Effector memory CD8-positive, alpha-beta T cell (primary cell): ENCODE results near the gene PWWP2B.
A peak's percentile ranks its signal among the peaks of the same experiment; 100 is the strongest.

Experiments
- ATAC-seq: fragments of 150-1000 bp; cut with Tn5 transposase; replicated peaks from 2 replicates; pipeline ENCODE4 v1.10.0; 2021; ENCODE audit warnings: mild to moderate bottlenecking, moderate library complexity
- DNase-seq, 3 experiments: peaks; one replicate each; pipeline ENCODE4 v3.0.0; 2021
- H3K27ac Mint-ChIP-seq, 2 donors: one replicate each; pipeline ENCODE4 v1.8.0; 2022; ENCODE audit warnings: mild to moderate bottlenecking in 2 of 2, mixed read lengths in 2 of 2, moderate library complexity in 2 of 2
- H3K27me3 Mint-ChIP-seq, 2 donors: one replicate each; pipeline ENCODE4 v1.8.0; 2022; ENCODE audit warnings: mixed read lengths in 2 of 2
- H3K36me3 Mint-ChIP-seq: one replicate; pipeline ENCODE4 v1.8.0; 2022; ENCODE audit warnings: mild to moderate bottlenecking, moderate library complexity, mixed read lengths; ENCODE audit not compliant: insufficient read depth
- H3K4me1 Mint-ChIP-seq, 2 donors: one replicate each; pipeline ENCODE4 v1.8.0; 2022; ENCODE audit warnings: low read depth in 2 of 2, mixed read lengths in 2 of 2
- H3K4me3 Mint-ChIP-seq, 2 donors: one replicate each; pipeline ENCODE4 v1.8.0; 2022; ENCODE audit warnings: mild to moderate bottlenecking in 2 of 2, mixed read lengths in 2 of 2, moderate library complexity in 2 of 2
- H3K9me3 Mint-ChIP-seq, 2 donors: one replicate each; pipeline ENCODE4 v1.8.0; 2022; ENCODE audit warnings: mixed read lengths in 2 of 2

PWWP2B gene

GRCh38 chr10:132405463-132405991 lies 8.5 kb downstream of the PWWP2B start:
- no peak for DNase-seq
- peak overlapping the region in 1 of 2 donors; percentile 12 for H3K4me3 Mint-ChIP-seq
- H3K9me3 Mint-ChIP-seq: no peaks in the 10 kb centered on the region
- H3K36me3 Mint-ChIP-seq: peaks cover 25% of the 10 kb centered on the region
- no peak for ATAC-seq
- peaks cover 14 to 15% of the 10 kb centered on the region in 2 donors for H3K4me1 Mint-ChIP-seq
- H3K27me3 Mint-ChIP-seq: no peaks in the 10 kb centered on the region
- no peak overlapping the region for H3K27ac Mint-ChIP-seq

DNA sequence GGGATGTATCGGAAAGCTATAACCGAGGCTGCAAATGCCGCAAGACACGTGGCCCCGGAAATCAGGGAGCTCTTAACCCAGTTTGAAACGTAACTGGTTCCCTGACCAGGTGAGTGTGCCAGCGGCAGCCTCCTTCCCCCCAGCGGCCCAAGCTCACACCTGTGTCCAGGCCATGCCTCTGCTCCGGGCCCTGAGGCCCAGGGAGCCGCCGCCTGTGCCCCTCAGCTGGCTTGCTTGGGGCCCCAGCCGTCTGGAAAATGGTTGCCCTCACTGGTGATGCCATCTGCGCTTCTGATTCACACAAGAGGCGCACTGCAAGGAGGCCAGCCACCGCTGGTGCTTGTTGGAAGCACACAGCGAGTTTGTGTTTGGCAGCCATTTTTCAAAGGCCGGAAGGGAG lies 9.2 kb downstream of the PWWP2B start:
- DNase-seq (no peak), ATAC-seq (no peak)
- H3K36me3 Mint-ChIP-seq: peaks cover 25% of the 10 kb centered on the region
- peaks cover 13 to 14% of the 10 kb centered on the region in 2 donors for H3K4me1 Mint-ChIP-seq
- H3K27me3 Mint-ChIP-seq: no peaks in the 10 kb centered on the region
- H3K4me3 Mint-ChIP-seq: no peak overlapping the region
- no peak overlapping the region for H3K27ac Mint-ChIP-seq
- no peaks in the 10 kb centered on the region for H3K9me3 Mint-ChIP-seq

DNA sequence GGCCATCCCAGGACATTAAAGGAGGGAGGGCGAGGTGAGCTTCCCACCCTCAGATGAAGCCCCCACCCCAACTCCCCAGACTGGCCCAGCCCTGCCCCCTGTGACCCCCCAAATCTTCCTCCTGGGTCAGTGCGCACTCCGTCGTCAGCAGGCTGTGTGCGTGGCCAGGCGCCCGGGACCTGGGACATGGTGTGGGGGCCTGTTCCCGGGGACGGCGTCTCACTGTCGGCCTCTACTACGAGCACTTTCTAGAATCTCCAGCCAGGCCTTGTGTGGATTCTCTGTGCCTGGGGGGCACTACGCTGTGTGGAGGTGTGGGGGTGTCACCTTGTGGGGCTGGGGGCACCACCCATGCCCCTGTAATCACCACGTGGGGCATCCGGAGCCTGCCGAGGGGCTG lies 9.8 kb downstream of the PWWP2B start:
- Mint-ChIP-seq H3K36me3 (peaks cover 28% of the 10 kb centered on the region), H3K4me1 (peaks cover 13 to 14% of the 10 kb centered on the region in 2 donors), H3K27ac (no peak overlapping the region)

DNA sequence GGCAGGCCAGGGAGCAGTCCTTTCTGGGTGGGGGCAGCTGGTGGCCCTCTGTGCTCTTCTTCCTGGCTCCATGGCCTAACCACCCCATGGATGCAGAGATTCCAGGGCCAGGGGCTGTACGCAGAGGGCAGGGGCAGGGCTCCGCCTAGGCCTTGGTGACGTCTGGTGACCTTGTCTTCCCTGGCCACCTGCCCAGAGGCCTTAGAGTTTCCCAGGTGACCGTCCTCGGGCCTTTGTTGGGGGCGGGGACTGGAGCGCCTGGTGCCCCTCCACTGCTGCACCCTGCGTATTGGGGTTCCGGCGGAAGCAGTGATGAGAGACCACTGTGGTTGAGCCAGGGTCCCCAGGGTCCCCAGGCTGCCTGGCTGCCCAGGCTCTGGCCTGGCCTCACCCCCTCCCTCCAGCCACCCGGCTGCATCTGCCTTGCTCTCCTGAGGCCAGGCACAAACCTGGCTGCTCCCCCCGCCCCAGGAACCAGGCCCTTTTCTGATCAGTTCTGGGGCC lies 10.3 kb downstream of the PWWP2B start:
- Mint-ChIP-seq H3K4me3 (peak overlapping the region; percentile 41 to 69), H3K4me1 (peaks cover 13 to 14% of the 10 kb centered on the region in 2 donors), H3K36me3 (peaks cover 29% of the 10 kb centered on the region), H3K9me3 (no peaks in the 10 kb centered on the region), H3K27me3 (no peaks in the 10 kb centered on the region), H3K27ac (peak overlapping the region; percentile 6 to 35)
- DNase-seq (no peak), ATAC-seq (no peak)

More for the DNA sequence above, 9.8 kb downstream of the PWWP2B start:
- H3K4me3 Mint-ChIP-seq: no peak overlapping the region
- ATAC-seq (no peak), DNase-seq (no peak)
- H3K9me3 Mint-ChIP-seq: no peaks in the 10 kb centered on the region
- H3K27me3 Mint-ChIP-seq: no peaks in the 10 kb centered on the region

- H3K27me3 Mint-ChIP-seq: no peaks in the 10 kb centered on the region
- peak overlapping the region; percentile 6 to 35 for H3K27ac Mint-ChIP-seq
- ATAC-seq (peak; percentile 42), DNase-seq (no peak)
- H3K36me3 Mint-ChIP-seq: peaks cover 32% of the 10 kb centered on the region
- H3K4me3 Mint-ChIP-seq: peak overlapping the region; percentile 41 to 69
- H3K9me3 Mint-ChIP-seq: no peaks in the 10 kb centered on the region
- peaks cover 13 to 14% of the 10 kb centered on the region in 2 donors for H3K4me1 Mint-ChIP-seq
Observed at GRCh38 chr10:132407846-132408278, 10.9 kb downstream of the PWWP2B start.

DNA sequence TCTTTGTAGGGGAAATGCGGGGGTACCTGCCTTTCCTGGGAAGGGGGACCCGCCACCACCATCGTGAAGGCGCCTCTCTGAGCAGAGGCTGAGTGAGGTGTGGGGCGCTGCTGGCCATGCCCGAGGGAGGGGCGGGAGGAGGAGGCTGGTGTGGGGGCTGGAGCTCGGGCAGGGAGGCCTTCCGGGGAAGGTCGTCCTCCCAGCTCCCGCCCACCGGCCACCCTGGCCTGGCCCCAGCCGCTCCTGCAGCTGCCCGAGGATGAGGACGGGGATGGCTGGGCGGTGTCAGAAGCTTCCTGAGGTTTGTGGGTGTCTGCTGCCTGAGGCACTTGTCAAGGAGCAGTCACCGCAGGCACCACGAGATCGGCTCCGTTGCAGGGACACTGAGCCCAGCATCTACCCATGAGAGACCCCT lies 11.4 kb downstream of the PWWP2B start:
- peak; percentile 59 for ATAC-seq
- H3K27ac Mint-ChIP-seq: peak overlapping the region; percentile 6 to 35

DNA sequence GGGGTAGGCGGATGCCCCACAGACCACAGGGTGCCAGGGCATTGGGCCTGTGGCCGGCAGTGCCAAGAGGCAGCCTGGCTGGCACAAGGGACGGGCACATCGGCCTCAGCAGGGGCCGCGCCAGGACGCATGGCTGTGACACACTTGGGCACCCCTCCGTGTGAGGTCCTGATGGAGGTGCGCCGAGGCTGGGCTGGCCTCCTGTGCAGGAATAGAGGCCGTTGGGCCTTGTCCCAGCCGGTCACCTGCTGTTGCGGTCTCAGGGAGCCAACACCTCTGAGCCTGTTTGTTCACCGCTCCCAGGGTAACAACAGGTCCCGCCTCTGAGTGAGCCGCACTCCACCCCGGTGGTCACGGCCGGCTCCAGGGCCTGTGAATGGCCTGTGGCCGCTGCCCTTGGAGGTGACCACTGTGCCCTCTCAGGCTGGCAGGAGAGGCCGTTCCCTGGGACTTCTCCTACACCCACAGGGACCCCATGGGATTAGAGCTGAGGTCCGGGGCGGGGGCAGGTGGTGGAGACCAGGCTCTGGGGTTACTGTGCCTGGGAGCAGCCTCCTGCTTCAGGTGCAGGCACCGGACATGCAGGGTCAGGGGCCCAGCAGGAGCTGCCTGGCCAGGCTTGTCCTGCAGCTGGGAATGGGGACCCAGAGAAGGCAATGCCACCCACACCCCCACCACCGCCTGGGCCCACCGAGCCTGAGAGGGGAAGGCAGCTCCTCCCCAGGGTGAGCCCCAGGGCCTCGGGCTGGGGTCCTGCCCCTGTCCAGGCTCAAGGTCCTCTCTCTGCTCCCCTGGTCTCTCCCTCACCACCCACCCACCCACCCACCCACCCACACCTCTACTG lies 12.0 kb downstream of the PWWP2B start:
- peak overlapping the region in 1 of 2 donors; percentile 35 for H3K27ac Mint-ChIP-seq
- H3K9me3 Mint-ChIP-seq: no peaks in the 10 kb centered on the region
- peaks cover 32% of the 10 kb centered on the region for H3K36me3 Mint-ChIP-seq
- no peak overlapping the region for H3K4me3 Mint-ChIP-seq
- DNase-seq (no peak), ATAC-seq (no peak)
- H3K4me1 Mint-ChIP-seq: peaks cover 14 to 15% of the 10 kb centered on the region in 2 donors
- H3K27me3 Mint-ChIP-seq: no peaks in the 10 kb centered on the region

More for the DNA sequence above, 11.4 kb downstream of the PWWP2B start:
- peaks cover 11 to 14% of the 10 kb centered on the region in 2 donors for H3K4me1 Mint-ChIP-seq
- H3K4me3 Mint-ChIP-seq: peak overlapping the region in 1 of 2 donors; percentile 69
- H3K9me3 Mint-ChIP-seq: no peaks in the 10 kb centered on the region
- H3K36me3 Mint-ChIP-seq: peaks cover 32% of the 10 kb centered on the region
- no peak for DNase-seq
- H3K27me3 Mint-ChIP-seq: no peaks in the 10 kb centered on the region

DNA sequence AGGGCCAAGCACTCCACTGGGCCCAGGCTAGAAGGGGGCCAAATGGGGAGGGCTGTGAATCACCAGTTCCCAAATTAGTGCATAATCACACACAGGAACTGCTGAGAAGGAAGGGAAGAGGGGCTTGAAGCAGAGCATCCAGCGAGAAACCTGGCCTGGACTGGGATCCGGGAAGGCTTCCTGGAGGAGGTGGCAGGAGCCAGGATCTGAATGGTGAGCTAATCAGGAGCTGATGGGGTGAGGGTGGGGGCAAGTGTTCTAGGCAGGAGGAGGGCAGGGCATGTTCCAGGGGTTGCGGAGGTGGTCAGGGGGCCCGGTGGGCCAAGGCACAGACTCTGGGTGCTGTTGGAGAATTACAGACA lies 12.6 kb downstream of the PWWP2B start:
- DNase-seq (no peak), ATAC-seq (no peak)
- H3K9me3 Mint-ChIP-seq: no peaks in the 10 kb centered on the region
- peak overlapping the region; percentile 72 to 87 for H3K27ac Mint-ChIP-seq
- H3K4me1 Mint-ChIP-seq: peaks cover 15 to 18% of the 10 kb centered on the region in 2 donors
- peaks cover 28% of the 10 kb centered on the region for H3K36me3 Mint-ChIP-seq
- H3K4me3 Mint-ChIP-seq: no peak overlapping the region
- no peaks in the 10 kb centered on the region for H3K27me3 Mint-ChIP-seq

GRCh38 chr10:132410056-132410778 lies 13.2 kb downstream of the PWWP2B start:
- Mint-ChIP-seq H3K27ac (peak overlapping the region; percentile 72 to 87), H3K4me3 (no peak overlapping the region), H3K36me3 (peaks cover 27% of the 10 kb centered on the region), H3K4me1 (peaks cover 15 to 18% of the 10 kb centered on the region in 2 donors), H3K27me3 (no peaks in the 10 kb centered on the region), H3K9me3 (no peaks in the 10 kb centered on the region)
- DNase-seq: no peak
- ATAC-seq: no peak

DNA sequence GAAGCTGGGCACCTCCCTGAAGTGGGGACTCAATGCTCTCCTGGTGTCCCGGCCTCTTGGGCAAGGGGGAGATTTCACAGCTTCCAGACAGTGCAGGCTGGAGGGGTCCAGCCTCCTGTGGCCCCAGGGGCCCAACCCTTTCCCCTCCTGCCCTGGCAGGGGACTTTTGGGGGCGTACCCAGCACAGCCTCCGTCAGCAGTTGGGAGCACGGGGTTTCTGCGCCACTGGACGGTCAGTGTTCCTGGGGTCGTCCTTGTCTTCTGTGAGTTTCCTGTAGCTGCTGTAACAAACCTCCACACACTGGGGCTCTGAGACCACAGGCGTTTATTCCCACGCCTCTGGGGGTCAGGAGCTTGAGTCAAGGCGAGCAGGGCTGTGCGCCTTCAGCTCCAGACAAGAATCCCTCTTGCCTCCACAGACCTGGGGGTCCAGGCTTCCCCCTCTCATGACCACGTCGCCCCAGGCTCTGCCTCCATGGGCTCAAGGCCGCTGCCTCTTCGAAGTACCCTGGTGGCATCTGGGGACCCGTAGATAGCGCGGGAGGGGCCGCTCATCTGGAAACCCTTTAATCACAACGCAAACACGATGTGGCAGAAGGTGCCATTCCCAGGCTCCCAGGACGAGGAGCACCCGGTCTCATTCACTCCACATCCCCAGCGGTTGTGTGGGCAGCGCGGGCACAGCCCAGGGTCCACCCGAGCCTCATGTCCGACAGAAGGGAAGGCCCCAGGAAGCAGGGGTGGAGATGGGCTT lies 14.0 kb downstream of the PWWP2B start:
- H3K27me3 Mint-ChIP-seq: no peaks in the 10 kb centered on the region
- peaks cover 22% of the 10 kb centered on the region for H3K36me3 Mint-ChIP-seq
- H3K27ac Mint-ChIP-seq: peak overlapping the region; percentile 54 to 87
- H3K9me3 Mint-ChIP-seq: no peaks in the 10 kb centered on the region
- DNase-seq (no peak), ATAC-seq (no peak)
- peaks cover 15% of the 10 kb centered on the region in 2 donors for H3K4me1 Mint-ChIP-seq
- no peak overlapping the region for H3K4me3 Mint-ChIP-seq

DNA sequence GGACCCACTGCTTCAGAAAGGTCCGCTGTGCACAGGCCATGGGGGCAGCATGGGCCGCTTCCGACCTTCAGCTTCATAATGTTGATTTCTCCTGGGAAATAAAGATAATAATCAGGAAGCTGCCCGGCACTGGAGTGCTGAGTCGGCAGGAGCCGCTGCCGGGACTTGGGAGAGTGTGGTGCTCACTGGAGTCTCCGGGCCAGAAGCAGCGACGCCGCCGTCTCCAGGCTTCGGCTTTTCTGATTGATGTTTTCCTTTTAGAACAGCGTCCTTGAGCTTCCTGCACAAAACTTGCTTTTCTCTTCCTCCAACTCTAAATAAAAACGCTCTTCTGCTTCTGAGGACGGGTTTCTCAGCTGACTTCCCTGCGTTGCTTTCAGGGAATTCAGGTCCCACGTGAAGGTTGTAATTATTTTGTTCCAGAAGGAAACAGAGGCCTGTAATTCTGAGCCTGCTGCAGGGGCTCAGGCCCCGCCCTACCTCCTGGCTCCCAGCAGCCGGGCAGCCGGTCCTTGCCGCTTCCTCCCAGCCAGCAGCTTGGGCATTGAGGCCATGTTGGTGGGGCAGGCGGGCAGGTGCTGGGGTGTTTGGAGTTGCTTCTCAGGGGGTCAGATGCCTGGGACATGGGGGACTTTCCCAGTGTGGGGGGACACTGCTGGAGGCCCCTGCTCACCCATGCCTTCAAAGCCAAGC lies 14.7 kb downstream of the PWWP2B start:
- H3K36me3 Mint-ChIP-seq: peaks cover 19% of the 10 kb centered on the region
- ATAC-seq: no peak
- peak overlapping the region; percentile 29 to 54 for H3K27ac Mint-ChIP-seq
- H3K4me1 Mint-ChIP-seq: peaks cover 14 to 15% of the 10 kb centered on the region in 2 donors
- H3K4me3 Mint-ChIP-seq: no peak overlapping the region
- H3K9me3 Mint-ChIP-seq: no peaks in the 10 kb centered on the region
- H3K27me3 Mint-ChIP-seq: no peaks in the 10 kb centered on the region
- DNase-seq: no peak

DNA sequence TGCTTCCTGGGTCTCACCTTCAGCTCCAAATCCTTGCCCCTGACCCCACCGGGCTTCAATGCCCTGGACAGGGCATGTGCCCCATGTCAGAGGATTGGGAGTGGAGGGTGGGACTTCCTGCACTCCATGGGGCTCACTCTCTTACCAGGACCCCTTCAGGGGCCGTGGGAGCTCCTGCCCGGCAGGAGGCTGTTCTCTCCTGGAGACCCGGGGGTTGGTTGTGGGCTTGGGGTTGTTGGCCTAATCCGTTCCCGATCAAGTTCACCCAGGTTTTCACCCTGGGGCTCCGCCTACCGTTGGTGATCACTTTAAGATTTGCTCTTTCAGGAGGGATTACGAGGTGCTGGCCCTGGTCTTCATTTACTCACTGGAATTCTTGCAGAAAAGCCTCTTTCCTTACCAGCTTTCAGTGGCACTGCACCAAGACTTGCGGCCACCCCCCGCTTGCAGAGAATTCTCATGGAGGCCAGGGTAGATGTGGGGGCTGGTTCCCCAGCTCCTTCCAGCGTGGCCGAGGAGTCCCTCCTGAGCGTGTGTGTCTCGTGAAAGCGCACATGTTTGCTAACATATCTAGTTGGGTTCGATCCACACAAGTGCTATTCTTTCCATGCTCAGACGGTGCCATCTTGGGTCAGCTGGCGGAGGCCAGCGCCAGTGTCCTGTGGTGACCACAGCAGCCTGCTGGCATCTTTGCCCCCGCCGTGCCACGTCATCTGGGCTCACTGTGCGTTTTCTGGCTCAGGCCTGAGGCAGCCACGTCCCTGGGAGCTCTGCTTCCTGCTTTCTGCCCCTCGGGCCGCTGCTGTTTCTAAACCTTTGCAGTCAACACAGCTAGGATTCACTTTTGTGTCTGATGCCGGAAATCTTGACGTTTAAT lies 15.6 kb downstream of the PWWP2B start:
- Mint-ChIP-seq H3K4me3 (no peak overlapping the region), H3K27me3 (no peaks in the 10 kb centered on the region), H3K27ac (peak overlapping the region; percentile 28 to 29), H3K36me3 (peaks cover 12% of the 10 kb centered on the region), H3K4me1 (peaks cover 11 to 14% of the 10 kb centered on the region in 2 donors), H3K9me3 (no peaks in the 10 kb centered on the region)
- DNase-seq (no peak), ATAC-seq (no peak)
